K562 (cell line): Measurements from ENCODE around the gene AANAT. TPM values are rescaled to one million over a fixed set of nuclear protein-coding genes. Genes with fewer than 3 reads are reported as not detected.

ENCODE experiments used
- ATF1 ChIP-seq, 2 experiments: fragments of 450-650 bp in 1 of 2; IDR thresholded peaks; 2 replicates each; pipeline ENCODE4 v1.6.1; 2016; ENCODE audit warnings: missing compliant biosample characterization in 1 of 2, missing genetic modification characterization in 1 of 2
- CTCF ChIP-seq, 3 experiments: IDR thresholded peaks in 2 of 3; conservative IDR thresholded peaks in 1 of 3; 2 replicates each; pipeline ENCODE4 v1.5.1; 2011 to 2012; ENCODE audit warnings: low read length in 3 of 3, mild to moderate bottlenecking in 3 of 3, control low read depth in 2 of 3, improper control_type of control experiment in 1 of 3, inconsistent platforms in 1 of 3, low read depth in 1 of 3, mixed read lengths in 1 of 3, moderate library complexity in 1 of 3; ENCODE audit not compliant: insufficient read depth in 2 of 3
- MAFK ChIP-seq: IDR thresholded peaks from 2 replicates; pipeline ENCODE4 v1.6.1; 2011; ENCODE audit warnings: low read length, improper control_type of control experiment
- MTA1 ChIP-seq: fragments of 450-650 bp; IDR thresholded peaks from 2 replicates; pipeline ENCODE4 v1.6.1; 2017; ENCODE audit warnings: borderline replicate concordance
- POLR2B ChIP-seq: fragments of 450-650 bp; IDR thresholded peaks from 2 replicates; pipeline ENCODE4 v1.6.1; 2018; ENCODE audit warnings: low read depth; ENCODE audit not compliant: partially characterized antibody
- RUNX1 ChIP-seq: sonication (generic); IDR thresholded peaks from 2 replicates; pipeline ENCODE4 v1.6.1; 2016; ENCODE audit warnings: antibody characterized with exemption, low read depth
- SFPQ ChIP-seq: fragments of 200-400 bp; formaldehyde crosslinking; IDR thresholded peaks from 2 replicates; pipeline ENCODE4 v1.6.1; 2017; ENCODE audit warnings: mild to moderate bottlenecking, low read depth, low read length, moderate library complexity
- SIRT6 ChIP-seq: IDR thresholded peaks from one replicate; pipeline ENCODE4 v1.6.1; 2012; ENCODE audit warnings: low read depth, mild to moderate bottlenecking, control low read depth, inconsistent platforms, low read length, moderate library complexity
- SNIP1 ChIP-seq: fragments of 450-650 bp; IDR thresholded peaks from 2 replicates; pipeline ENCODE4 v1.7.1; 2017; ENCODE audit warnings: low read depth, mild to moderate bottlenecking
- THRB ChIP-seq: fragments of 450-650 bp; formaldehyde crosslinking; conservative IDR thresholded peaks from 2 replicates; pipeline ENCODE4 v1.4.0; 2022; ENCODE audit warnings: mild to moderate bottlenecking, missing genetic modification characterization
- TOE1 ChIP-seq, 2 experiments: fragments of 450-650 bp in 1 of 2; sonication (generic) in 1 of 2; formaldehyde crosslinking in 1 of 2; IDR thresholded peaks; 2 replicates each; pipeline versions ENCODE4 v1.7.1 to v1.8.0; 2016 to 2022; ENCODE audit warnings: borderline replicate concordance in 2 of 2, mild to moderate bottlenecking in 2 of 2, antibody characterized with exemption in 1 of 2, inconsistent platforms in 1 of 2, low read depth in 1 of 2, missing genetic modification reagents in 1 of 2, moderate library complexity in 1 of 2
- ZNF311 ChIP-seq: fragments of 250-450 bp; sonication (Bioruptor Pico); IDR thresholded peaks from 2 replicates; pipeline ENCODE4 v1.4.0; 2020; ENCODE audit warnings: mild to moderate bottlenecking, moderate library complexity
- ZNF511 ChIP-seq: sonication (generic); formaldehyde crosslinking; IDR thresholded peaks from 2 replicates; pipeline ENCODE4 v1.8.0; 2022; ENCODE audit warnings: mild to moderate bottlenecking, missing genetic modification reagents
- polyA plus RNA-seq, 8 experiments: library from polyadenylated mRNA; depleted of rRNA in 4 of 8; stranded (reverse) in 5 of 8; unstranded in 3 of 8; fragments of >200 nt; fragmentation: Nextera tagmentation in 2 of 8; fragmentation: Illumina TruSeq in 1 of 8; extraction: Ambion mirVana in 2 of 8; extraction: Trizol in 1 of 8; gene quantifications; 2 replicates each; pipeline versions ENCODE4 v1.2.1 to v1.2.3, GENCODE V29; 2011 to 2014; ENCODE audit warnings: inconsistent platforms in 1 of 8, missing spikeins in 1 of 8
- total RNA-seq, 7 experiments: library from RNA; depleted of rRNA in 6 of 7; stranded (reverse); fragments of >200 nt in 6 of 7; fragmentation: Illumina TruSeq in 2 of 7; extraction: Trizol in 2 of 7; gene quantifications; 2 replicates each; pipeline versions ENCODE4 v1.2.1 to v1.2.3, GENCODE V29; 2011 to 2021; ENCODE audit warnings: low replicate concordance in 1 of 7

The AANAT gene
- total and polyA plus RNA-seq, 9 of the 15 experiments (the other 6 are each of a cell fraction or from before 2014, with no cell fraction given): not detected

- no peak for TF ChIP-seq TOE1 (IDR thresholded peaks at IDR 0.05; ENCODE audit: borderline replicate concordance)
- no peak for TF ChIP-seq TOE1 (CRISPR knock-in tag; IDR thresholded peaks at IDR 0.05; ENCODE audit: borderline replicate concordance, low read depth)
- no peak for TF ChIP-seq SFPQ
- peak; percentile 43 for TF ChIP-seq ZNF511
- no peak for TF ChIP-seq RUNX1
- TF ChIP-seq ATF1 (CRISPR knock-in tag; IDR thresholded peaks at IDR 0.05): no peak
- peak; percentile 38 for TF ChIP-seq ATF1 (tag; IDR thresholded peaks at IDR 0.05)
- no peak for TF ChIP-seq MTA1
- no peak for TF ChIP-seq THRB (CRISPR knock-in tag)
- TF ChIP-seq CTCF (IDR thresholded peaks at IDR 0.05 in 2 of 3, conservative IDR thresholded peaks at IDR 0.05 in 1 of 3; ENCODE audit: insufficient read depth in 2 of 3, low read depth in 1 of 3, low read length in 3 of 3): no peak
- TF ChIP-seq MAFK: no peak
- peak; percentile 43 for TF ChIP-seq POLR2B
- no peak for TF ChIP-seq SNIP1
- TF ChIP-seq SIRT6: no peak
- TF ChIP-seq ZNF311: no peak
Observed at GRCh38 chr17:76501018-76501826, 33.8 kb downstream of the AANAT start, which contains the start of gene RHBDF2 (continued).
